Natural killer cell (primary cell): ENCODE results near the gene MYH4. TPM values are rescaled to one million over a fixed set of nuclear protein-coding genes. Genes with fewer than 3 reads are reported as not detected.

Experiments
- ATAC-seq, 3 donors: fragments of 150-1000 bp in 2 of 3; fragments of 200-7000 bp in 1 of 3; cut with Tn5 transposase; 1 replicate in 1 of 3; 2 replicates in 2 of 3; pipeline ENCODE4 v1.10.0; 2021; ENCODE audit warnings: mild to moderate bottlenecking in 2 of 3, moderate library complexity in 2 of 3
- DNase-seq, 2 donors: peaks; one replicate each; pipeline versions ENCODE4 v3.0.0 to v3.0.0-alpha.2; 2013 to 2021; ENCODE audit warnings: mixed read lengths in 1 of 2
- H3K27ac ChIP-seq: one replicate; pipeline ENCODE4 v1.5.1; 2013; ENCODE audit warnings: mild to moderate bottlenecking, low read length
- H3K27me3 ChIP-seq: one replicate; pipeline ENCODE4 v1.6.1; 2013; ENCODE audit warnings: low read length; ENCODE audit not compliant: control insufficient read depth, insufficient read depth
- H3K36me3 ChIP-seq: one replicate; pipeline ENCODE4 v1.6.1; 2013; ENCODE audit warnings: low read length; ENCODE audit not compliant: control insufficient read depth, insufficient read depth
- H3K4me1 ChIP-seq: one replicate; pipeline ENCODE4 v1.6.1; 2013; ENCODE audit warnings: low read length; ENCODE audit not compliant: control insufficient read depth, insufficient read depth
- H3K4me3 ChIP-seq: one replicate; pipeline ENCODE4 v1.5.1; 2013; ENCODE audit warnings: low read length
- H3K9me3 ChIP-seq: one replicate; pipeline ENCODE4 v1.6.1; 2013; ENCODE audit warnings: low read length; ENCODE audit not compliant: control insufficient read depth, insufficient read depth
- H3K27ac Mint-ChIP-seq, 2 donors: one replicate each; pipeline ENCODE4 v1.8.0; 2022; ENCODE audit warnings: mild to moderate bottlenecking in 2 of 2, mixed read lengths in 2 of 2, moderate library complexity in 1 of 2
- H3K27me3 Mint-ChIP-seq, 2 donors: one replicate each; pipeline ENCODE4 v1.8.0; 2022; ENCODE audit warnings: low read depth in 2 of 2, mixed read lengths in 2 of 2
- H3K36me3 Mint-ChIP-seq: one replicate; pipeline ENCODE4 v1.8.0; 2022; ENCODE audit warnings: mixed read lengths
- H3K4me1 Mint-ChIP-seq, 2 donors: one replicate each; pipeline ENCODE4 v1.8.0; 2022; ENCODE audit warnings: mixed read lengths in 2 of 2
- H3K4me3 Mint-ChIP-seq: one replicate; pipeline ENCODE4 v1.8.0; 2022; ENCODE audit warnings: mild to moderate bottlenecking, moderate library complexity, mixed read lengths
- H3K9me3 Mint-ChIP-seq, 2 donors: one replicate each; pipeline ENCODE4 v1.8.0; 2022; ENCODE audit warnings: mixed read lengths in 2 of 2
- WGBS: methylation state at CpG from one replicate; pipeline ENCODE4 v1.1.7; 2013; ENCODE audit warnings: missing lambda C conversion rate; ENCODE audit not compliant: insufficient coverage; 5-methylcytosine and 5-hydroxymethylcytosine counted together
- intact Hi-C: fragments of 100-400 bp; cut with micrococcal nuclease; formaldehyde crosslinking; loops from one replicate; pipeline ENCODE4 v1.14.2; 2022
- total RNA-seq, 4 donors: library from RNA; stranded (reverse); fragments of 120-200 nt in 1 of 4; gene quantifications; one replicate each; pipeline versions ENCODE4 v1.2.3 to v1.2.4, GENCODE V29; 2013 to 2022
- TF ChIP-seq, protein P1 (sequence below): fragments of 200-600 bp; IDR thresholded peaks from one replicate; pipeline ENCODE4 v1.8.0; 2022; ENCODE audit warnings: antibody characterized with exemption

MYH4 gene
- not detected for total RNA-seq
- not detected for total RNA-seq (2013)

DNA sequence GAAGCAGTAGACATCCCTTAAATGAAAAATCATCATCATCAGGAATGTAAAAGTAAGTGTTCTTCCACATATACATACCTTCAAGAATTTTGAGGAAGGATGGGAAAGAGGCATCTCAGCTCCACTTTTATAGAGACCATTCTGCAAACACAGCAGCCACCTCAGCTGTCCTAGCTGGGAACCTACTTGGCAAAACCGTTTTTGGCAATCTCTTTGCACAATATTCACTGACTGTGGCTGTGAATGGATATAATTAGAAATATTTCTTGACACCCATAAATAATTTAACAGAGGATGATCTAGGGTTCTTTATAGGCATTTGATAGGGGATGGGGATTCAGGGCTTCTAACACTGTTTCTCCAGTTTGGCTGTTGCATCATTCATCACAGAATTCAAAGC, at the start of gene MYH4:
Gene MYH4 (minus strand): TSS at position 101 of the 400 bp plus-strand sequence. CDS start 2,814 bp downstream, outside the sequence.
- Histone ChIP-seq H3K9me3 (no peaks in the 10 kb centered on the region), H3K27ac (no peak within 1 kb of the TSS), H3K27me3 (no peaks in the 10 kb centered on the region), H3K36me3 (no peaks in the 10 kb centered on the region), H3K4me3 (no peak within 1 kb of the TSS), H3K4me1 (no peaks in the 10 kb centered on the region)
- Mint-ChIP-seq H3K36me3 (no peaks in the 10 kb centered on the region), H3K27me3 (peaks cover 4 to 35% of the 10 kb centered on the region in 2 donors), H3K4me3 (no peak within 1 kb of the TSS), H3K27ac (no peak within 1 kb of the TSS), H3K9me3 (no peaks in the 10 kb centered on the region), H3K4me1 (no peaks in the 10 kb centered on the region)
- ATAC-seq (no peak), DNase-seq (no peak)
- TF ChIP-seq, protein P1, sequence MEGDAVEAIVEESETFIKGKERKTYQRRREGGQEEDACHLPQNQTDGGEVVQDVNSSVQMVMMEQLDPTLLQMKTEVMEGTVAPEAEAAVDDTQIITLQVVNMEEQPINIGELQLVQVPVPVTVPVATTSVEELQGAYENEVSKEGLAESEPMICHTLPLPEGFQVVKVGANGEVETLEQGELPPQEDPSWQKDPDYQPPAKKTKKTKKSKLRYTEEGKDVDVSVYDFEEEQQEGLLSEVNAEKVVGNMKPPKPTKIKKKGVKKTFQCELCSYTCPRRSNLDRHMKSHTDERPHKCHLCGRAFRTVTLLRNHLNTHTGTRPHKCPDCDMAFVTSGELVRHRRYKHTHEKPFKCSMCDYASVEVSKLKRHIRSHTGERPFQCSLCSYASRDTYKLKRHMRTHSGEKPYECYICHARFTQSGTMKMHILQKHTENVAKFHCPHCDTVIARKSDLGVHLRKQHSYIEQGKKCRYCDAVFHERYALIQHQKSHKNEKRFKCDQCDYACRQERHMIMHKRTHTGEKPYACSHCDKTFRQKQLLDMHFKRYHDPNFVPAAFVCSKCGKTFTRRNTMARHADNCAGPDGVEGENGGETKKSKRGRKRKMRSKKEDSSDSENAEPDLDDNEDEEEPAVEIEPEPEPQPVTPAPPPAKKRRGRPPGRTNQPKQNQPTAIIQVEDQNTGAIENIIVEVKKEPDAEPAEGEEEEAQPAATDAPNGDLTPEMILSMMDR: no peak
- no CpG with 5 or more reads among the region's 1 CpG for WGBS
- intact Hi-C loops: no loop called here

DNA sequence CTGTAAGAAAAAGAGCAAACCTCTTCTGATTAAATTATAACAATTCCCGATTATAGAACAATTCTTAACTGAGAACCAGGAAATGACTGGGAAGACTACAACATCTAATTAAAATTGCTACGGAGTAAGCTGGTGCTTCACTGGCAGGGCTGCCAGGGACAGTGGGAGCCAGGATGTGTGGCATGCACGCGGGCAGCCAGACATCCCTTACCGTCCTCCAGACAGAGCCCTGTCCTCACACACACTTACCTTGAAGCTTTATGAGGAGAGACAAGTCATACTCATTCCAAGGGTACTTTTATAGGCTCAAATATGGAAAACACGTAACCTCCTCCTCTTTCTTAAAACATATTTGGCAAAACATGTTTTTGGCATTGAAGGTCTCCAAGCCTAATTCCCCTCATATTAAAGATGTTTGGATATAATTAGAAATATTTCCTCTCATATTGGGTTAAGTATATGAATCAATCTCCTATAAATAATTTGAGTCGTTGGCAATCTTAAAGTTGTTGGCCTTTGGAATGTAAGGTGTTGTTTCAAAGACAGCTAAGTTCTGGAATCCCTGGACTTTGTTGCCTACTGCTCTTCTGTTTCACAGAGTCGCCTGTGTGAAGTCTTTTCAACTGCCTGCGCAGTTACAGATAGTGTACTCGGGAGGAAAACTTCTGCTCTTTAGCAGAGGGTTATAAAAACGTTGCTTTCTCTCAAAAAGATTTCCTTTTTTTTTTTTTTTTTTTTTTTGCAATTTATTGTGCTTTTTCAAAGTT, 49.1 kb upstream of the MYH4 start, which contains the start of gene MYH1:
Gene MYH1 (minus strand): TSS at position 272 of the 767 bp plus-strand sequence. CDS start 1,900 bp downstream, outside the sequence.
- Histone ChIP-seq H3K4me1 (no peaks in the 10 kb centered on the region), H3K9me3 (no peaks in the 10 kb centered on the region), H3K27me3 (peaks cover 2% of the 10 kb centered on the region), H3K27ac (no peak within 1 kb of the TSS), H3K36me3 (no peaks in the 10 kb centered on the region), H3K4me3 (no peak within 1 kb of the TSS)
- Mint-ChIP-seq H3K4me3 (no peak within 1 kb of the TSS), H3K27ac (no peak within 1 kb of the TSS), H3K36me3 (no peaks in the 10 kb centered on the region), H3K27me3 (peaks cover 10 to 55% of the 10 kb centered on the region in 2 donors), H3K4me1 (no peaks in the 10 kb centered on the region), H3K9me3 (no peaks in the 10 kb centered on the region)
- ATAC-seq (no peak), DNase-seq (no peak)
- 87% methylated on average over 10 of the region's 11 CpGs for WGBS
- TF ChIP-seq, protein P1: no peak
- intact Hi-C loops: no loop called here

DNA sequence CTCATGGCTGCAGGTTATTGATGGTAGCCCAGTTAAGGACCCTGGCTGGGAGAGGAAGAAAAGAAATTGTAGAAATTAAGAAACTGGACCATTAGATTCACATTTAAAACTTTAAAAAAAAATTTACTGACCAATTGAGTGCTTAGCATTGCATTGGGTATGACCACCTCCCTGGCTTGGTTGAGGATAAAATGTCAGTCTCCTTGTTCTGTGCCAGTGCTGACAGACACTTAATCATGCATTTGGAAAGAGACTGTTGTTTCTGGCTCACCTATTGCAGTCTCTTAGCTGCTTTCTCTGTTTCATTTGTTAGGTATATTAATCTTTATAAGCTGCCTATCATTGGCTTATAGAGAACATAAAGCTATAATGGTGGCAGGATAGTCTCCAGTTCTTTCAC, 47.3 kb upstream of the MYH4 start:
- Histone ChIP-seq H3K27me3 (peaks cover 2% of the 10 kb centered on the region), H3K9me3 (no peaks in the 10 kb centered on the region), H3K36me3 (no peaks in the 10 kb centered on the region), H3K4me1 (no peaks in the 10 kb centered on the region), H3K27ac (no peak overlapping the region), H3K4me3 (no peak overlapping the region)
- TF ChIP-seq, protein P1: no peak
- Mint-ChIP-seq H3K27ac (no peak overlapping the region), H3K27me3 (peaks cover 6 to 59% of the 10 kb centered on the region in 2 donors), H3K9me3 (no peaks in the 10 kb centered on the region), H3K36me3 (no peaks in the 10 kb centered on the region), H3K4me1 (no peaks in the 10 kb centered on the region), H3K4me3 (no peak overlapping the region)
- DNase-seq (no peak), ATAC-seq (no peak)
- intact Hi-C loops: no loop called here

DNA sequence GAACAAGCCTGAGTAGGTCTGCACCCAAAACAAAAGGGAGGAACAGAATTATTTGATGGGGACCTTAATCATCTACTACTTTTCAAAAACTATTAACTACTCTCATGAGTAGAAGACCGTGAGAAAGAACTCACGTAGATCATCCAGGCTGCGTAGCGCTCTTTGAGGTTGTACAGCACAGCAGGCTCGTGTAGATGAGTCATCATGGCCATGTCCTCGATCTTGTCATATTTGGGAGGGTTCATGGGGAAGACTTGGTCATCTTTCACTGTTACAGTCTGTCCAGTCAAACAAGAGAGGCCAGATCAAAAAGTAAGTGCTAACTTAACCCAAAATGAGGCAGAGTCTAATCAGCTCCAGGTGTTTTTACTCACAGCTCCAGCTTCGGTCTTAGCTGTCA, 46.7 kb upstream of the MYH4 start:
- no peaks in the 10 kb centered on the region for H3K9me3 ChIP-seq
- H3K27me3 ChIP-seq: peaks cover 1% of the 10 kb centered on the region
- ATAC-seq: no peak
- no peak overlapping the region for H3K4me3 ChIP-seq
- no peak overlapping the region for H3K27ac ChIP-seq
- H3K36me3 ChIP-seq: no peaks in the 10 kb centered on the region
- DNase-seq: no peak
- peaks cover 6 to 64% of the 10 kb centered on the region in 2 donors for H3K27me3 Mint-ChIP-seq
- H3K4me3 Mint-ChIP-seq: no peak overlapping the region
- H3K9me3 Mint-ChIP-seq: no peaks in the 10 kb centered on the region
- intact Hi-C loops: no loop called here
- 90% methylated on average over 7 of the region's 7 CpGs for whole genome bisulfite sequencing
- H3K4me1 ChIP-seq: no peaks in the 10 kb centered on the region
- H3K36me3 Mint-ChIP-seq: no peaks in the 10 kb centered on the region
- H3K27ac Mint-ChIP-seq: no peak overlapping the region
- no peaks in the 10 kb centered on the region for H3K4me1 Mint-ChIP-seq
- TF ChIP-seq, protein P1: no peak
